Activated B cell treated with CpG ODN at 0.5 μM for 24 hours (primary cell): ENCODE results near the gene OR1S2. TPM values are rescaled to one million over a fixed set of nuclear protein-coding genes. Genes with fewer than 3 reads are reported as not detected.

ENCODE experiments used
- ATAC-seq: fragments of 200-7000 bp; cut with Tn5 transposase; one replicate; pipeline ENCODE4 v1.10.0; 2021; ENCODE audit warnings: low read depth, mild to moderate bottlenecking, moderate library complexity
- CTCF ChIA-PET: fragments of 350-600 bp; sonication (Branson Sonifier 250); formaldehyde crosslinking; loops from one replicate; lab custom pipeline; 2021; ENCODE audit warnings: antibody characterized with exemption; lab: Charles Lee
- POLR2A ChIA-PET: fragments of 350-600 bp; sonication (Branson Sonifier 250); formaldehyde crosslinking; loops from one replicate; lab custom pipeline; 2021; ENCODE audit warnings: antibody characterized with exemption; lab: Charles Lee
- DNase-seq: peaks from one replicate; pipeline ENCODE4 v3.0.0; 2022
- H3K27ac Mint-ChIP-seq: one replicate; pipeline ENCODE4 v1.8.0; 2020; ENCODE audit warnings: mixed read lengths
- H3K27me3 Mint-ChIP-seq: one replicate; pipeline ENCODE4 v1.8.0; 2021; ENCODE audit warnings: mixed read lengths
- H3K36me3 Mint-ChIP-seq: one replicate; pipeline ENCODE4 v1.8.0; 2021; ENCODE audit warnings: low read depth, mixed read lengths
- H3K4me1 Mint-ChIP-seq: one replicate; pipeline ENCODE4 v1.8.0; 2021; ENCODE audit warnings: mixed read lengths
- H3K4me3 Mint-ChIP-seq: one replicate; pipeline ENCODE4 v1.8.0; 2020; ENCODE audit warnings: mild to moderate bottlenecking, mixed read lengths
- H3K9me3 Mint-ChIP-seq: one replicate; pipeline ENCODE4 v1.8.0; 2020; ENCODE audit warnings: mixed read lengths
- intact Hi-C: fragments of 100-400 bp; cut with micrococcal nuclease; formaldehyde crosslinking; loops from one replicate; pipeline ENCODE4 v1.15.1; 2024
- total RNA-seq: library from RNA; stranded (reverse); gene quantifications from 2 replicates; pipeline ENCODE4 v1.2.3, GENCODE V29; 2022
- TF ChIP-seq, protein P1 (sequence below): fragments of 200-600 bp; IDR thresholded peaks from one replicate; pipeline ENCODE4 v1.8.0; 2022; ENCODE audit warnings: antibody characterized with exemption, mild to moderate bottlenecking

Gene OR1S2
- total RNA-seq, 1 donor from 2014 or later, result not detected

DNA sequence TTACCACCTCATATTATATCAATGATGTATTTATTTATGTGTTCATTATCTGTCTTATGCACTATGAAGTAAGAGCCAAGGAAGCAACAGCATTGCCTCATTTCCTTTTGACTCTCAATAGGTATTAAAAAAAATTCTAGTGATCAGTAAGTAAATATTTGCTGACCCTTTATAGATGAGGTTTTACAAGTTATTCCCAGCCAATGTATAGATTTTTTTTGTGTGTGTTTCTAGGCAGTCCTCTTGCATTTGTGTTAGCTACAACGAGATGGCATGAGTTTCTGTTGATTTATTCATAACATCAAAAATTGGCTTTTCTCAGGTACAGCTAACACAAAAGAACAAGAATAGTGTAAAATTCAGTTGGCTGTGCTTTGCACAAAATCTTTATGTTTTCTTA is 4.7 kb downstream of the OR1S2 start:
- H3K36me3 Mint-ChIP-seq, result no peaks in the 10 kb centered on the region
- DNase-seq (no peak), ATAC-seq (no peak)
- no peak overlapping the region for H3K27ac Mint-ChIP-seq
- no peaks in the 10 kb centered on the region for H3K4me1 Mint-ChIP-seq
- no peak overlapping the region for H3K4me3 Mint-ChIP-seq
- CTCF ChIA-PET, result no interaction called here
- TF ChIP-seq, protein P1, sequence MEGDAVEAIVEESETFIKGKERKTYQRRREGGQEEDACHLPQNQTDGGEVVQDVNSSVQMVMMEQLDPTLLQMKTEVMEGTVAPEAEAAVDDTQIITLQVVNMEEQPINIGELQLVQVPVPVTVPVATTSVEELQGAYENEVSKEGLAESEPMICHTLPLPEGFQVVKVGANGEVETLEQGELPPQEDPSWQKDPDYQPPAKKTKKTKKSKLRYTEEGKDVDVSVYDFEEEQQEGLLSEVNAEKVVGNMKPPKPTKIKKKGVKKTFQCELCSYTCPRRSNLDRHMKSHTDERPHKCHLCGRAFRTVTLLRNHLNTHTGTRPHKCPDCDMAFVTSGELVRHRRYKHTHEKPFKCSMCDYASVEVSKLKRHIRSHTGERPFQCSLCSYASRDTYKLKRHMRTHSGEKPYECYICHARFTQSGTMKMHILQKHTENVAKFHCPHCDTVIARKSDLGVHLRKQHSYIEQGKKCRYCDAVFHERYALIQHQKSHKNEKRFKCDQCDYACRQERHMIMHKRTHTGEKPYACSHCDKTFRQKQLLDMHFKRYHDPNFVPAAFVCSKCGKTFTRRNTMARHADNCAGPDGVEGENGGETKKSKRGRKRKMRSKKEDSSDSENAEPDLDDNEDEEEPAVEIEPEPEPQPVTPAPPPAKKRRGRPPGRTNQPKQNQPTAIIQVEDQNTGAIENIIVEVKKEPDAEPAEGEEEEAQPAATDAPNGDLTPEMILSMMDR, result no peak
- intact Hi-C loops, result no loop called here
- peaks cover 4% of the 10 kb centered on the region for H3K9me3 Mint-ChIP-seq
- POLR2A ChIA-PET, result no interaction called here
- no peaks in the 10 kb centered on the region for H3K27me3 Mint-ChIP-seq

DNA sequence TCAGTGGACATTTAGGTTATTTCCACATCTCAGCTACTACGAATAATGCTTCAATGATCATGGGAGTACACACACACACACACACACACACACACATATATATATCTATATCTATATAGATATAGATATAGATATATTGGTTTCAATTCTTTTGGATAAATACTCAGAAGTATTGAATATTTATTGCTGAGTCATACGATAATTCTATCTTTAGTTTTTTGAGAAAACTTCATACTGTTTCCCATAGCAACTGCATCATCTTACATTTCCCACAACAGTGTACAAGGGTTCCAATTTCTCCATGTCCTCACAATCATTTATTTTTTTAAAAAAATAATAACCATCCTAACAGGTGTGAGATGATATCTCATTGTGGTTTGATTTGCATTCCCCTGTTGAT is 8.0 kb downstream of the OR1S2 start:
- no peak for ATAC-seq
- H3K27ac Mint-ChIP-seq, result no peak overlapping the region
- peaks cover 4% of the 10 kb centered on the region for H3K9me3 Mint-ChIP-seq
- TF ChIP-seq, protein P1, result no peak
- no peaks in the 10 kb centered on the region for H3K4me1 Mint-ChIP-seq
- POLR2A ChIA-PET, result no interaction called here
- no peaks in the 10 kb centered on the region for H3K36me3 Mint-ChIP-seq
- no peaks in the 10 kb centered on the region for H3K27me3 Mint-ChIP-seq
- H3K4me3 Mint-ChIP-seq, result no peak overlapping the region
- CTCF ChIA-PET, result no interaction called here
- no peak for DNase-seq
- intact Hi-C loops, result no loop called here

DNA sequence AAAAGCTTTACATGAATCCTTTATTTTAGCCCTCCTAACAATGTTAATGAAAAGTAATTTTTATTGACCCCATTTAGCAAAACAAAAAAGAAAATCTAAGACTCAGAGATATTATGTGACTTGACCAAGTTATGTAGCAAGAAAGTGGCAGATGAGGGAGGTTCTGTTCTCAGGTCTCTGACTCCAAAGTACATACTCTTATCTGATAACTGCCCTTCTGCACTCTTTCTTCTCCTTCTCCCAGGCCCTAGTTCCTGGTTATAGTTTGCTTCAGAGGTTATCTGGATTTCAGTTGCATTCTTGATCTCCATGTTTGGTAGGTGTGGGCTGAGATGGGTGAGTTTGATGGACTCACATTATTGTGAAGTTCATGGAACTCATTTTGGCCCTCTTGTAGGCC is 10.6 kb downstream of the OR1S2 start:
- intact Hi-C loops, result no loop called here
- POLR2A ChIA-PET, result no interaction called here

DNA sequence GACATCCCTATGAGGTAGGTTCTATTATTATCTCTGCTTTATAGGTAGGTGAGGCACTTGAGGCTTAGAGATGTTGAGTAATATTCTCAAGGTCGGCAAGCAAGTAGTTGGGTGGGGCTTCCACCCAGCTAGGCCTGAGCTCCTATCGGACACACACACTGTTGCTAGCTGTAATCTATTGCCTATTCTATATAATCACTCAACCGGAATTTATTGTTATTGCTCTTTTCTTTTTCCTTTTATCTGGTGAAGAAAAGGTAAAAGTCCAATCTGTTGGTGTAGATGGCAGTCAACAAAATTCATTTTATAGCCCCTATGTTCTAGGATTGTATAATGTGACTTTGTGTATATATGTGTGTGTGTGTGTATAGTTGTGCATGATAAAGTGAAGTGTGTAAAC is 11.7 kb downstream of the OR1S2 start:
- intact Hi-C loops, result no loop called here
- no peaks in the 10 kb centered on the region for H3K4me1 Mint-ChIP-seq
- H3K36me3 Mint-ChIP-seq, result no peaks in the 10 kb centered on the region
- ChIA-PET CTCF (no interaction called here), POLR2A (no interaction called here)
- DNase-seq (no peak), ATAC-seq (no peak)
- H3K27me3 Mint-ChIP-seq, result no peaks in the 10 kb centered on the region
- no peaks in the 10 kb centered on the region for H3K9me3 Mint-ChIP-seq
- H3K27ac Mint-ChIP-seq, result no peak overlapping the region
- no peak overlapping the region for H3K4me3 Mint-ChIP-seq
- TF ChIP-seq, protein P1, result no peak

More for the DNA sequence above, 10.6 kb downstream of the OR1S2 start:
- H3K36me3 Mint-ChIP-seq, result no peaks in the 10 kb centered on the region
- ATAC-seq (no peak), DNase-seq (no peak)
- TF ChIP-seq, protein P1, result no peak
- H3K4me1 Mint-ChIP-seq, result no peaks in the 10 kb centered on the region
- H3K4me3 Mint-ChIP-seq, result no peak overlapping the region
- no peak overlapping the region for H3K27ac Mint-ChIP-seq
- H3K27me3 Mint-ChIP-seq, result no peaks in the 10 kb centered on the region
- CTCF ChIA-PET, result no interaction called here
- peaks cover 4% of the 10 kb centered on the region for H3K9me3 Mint-ChIP-seq

DNA sequence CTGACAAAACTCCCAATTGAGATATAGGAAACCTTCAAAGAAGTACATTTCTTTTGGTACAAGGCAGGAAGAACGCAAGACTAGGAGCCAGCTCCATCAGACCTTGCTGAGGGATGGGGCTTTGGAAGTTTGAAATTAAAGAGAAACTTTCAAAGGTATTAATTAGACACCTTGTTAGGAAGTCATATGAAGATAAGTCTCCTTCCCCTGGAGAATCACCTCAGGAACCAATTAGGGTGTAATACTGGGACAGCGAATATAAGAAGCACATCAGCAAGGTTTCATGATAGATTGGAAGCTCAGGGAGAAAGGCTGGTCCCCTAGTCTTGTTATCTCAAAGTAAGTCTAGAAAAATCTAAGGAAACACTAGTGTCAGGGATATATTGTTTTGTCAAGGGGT is 15.2 kb downstream of the OR1S2 start, which contains the start of gene OR9Q2:
Gene OR9Q2, plus strand, starts transcription at position 301 of the 400 bp plus-strand sequence. CDS start 1,421 bp downstream, outside the sequence.
- DNase-seq (no peak), ATAC-seq (no peak)
- H3K9me3 Mint-ChIP-seq, result no peaks in the 10 kb centered on the region
- H3K27me3 Mint-ChIP-seq, result no peaks in the 10 kb centered on the region
- ChIA-PET CTCF (no interaction called here), POLR2A (no interaction called here)
- H3K36me3 Mint-ChIP-seq, result no peaks in the 10 kb centered on the region
- no peak within 1 kb of the TSS for H3K4me3 Mint-ChIP-seq
- TF ChIP-seq, protein P1, result no peak
- H3K4me1 Mint-ChIP-seq, result no peaks in the 10 kb centered on the region
- H3K27ac Mint-ChIP-seq, result no peak within 1 kb of the TSS
- intact Hi-C loops, result no loop called here
